NCI-H1048 (cell line): ENCODE measurements around the gene HFM1.
A peak's percentile ranks its signal among the peaks of the same experiment; 100 is the strongest.
"Not testable (repeated sequence)": the region's sequence is repeated elsewhere in the genome, so short reads cannot be mapped to it uniquely, and the experiment has no call there.

Experiments
- DNase-seq: peaks from one replicate; lab custom pipeline; 2025; lab: John Stamatoyannopoulos, UW

The HFM1 gene, protein sequence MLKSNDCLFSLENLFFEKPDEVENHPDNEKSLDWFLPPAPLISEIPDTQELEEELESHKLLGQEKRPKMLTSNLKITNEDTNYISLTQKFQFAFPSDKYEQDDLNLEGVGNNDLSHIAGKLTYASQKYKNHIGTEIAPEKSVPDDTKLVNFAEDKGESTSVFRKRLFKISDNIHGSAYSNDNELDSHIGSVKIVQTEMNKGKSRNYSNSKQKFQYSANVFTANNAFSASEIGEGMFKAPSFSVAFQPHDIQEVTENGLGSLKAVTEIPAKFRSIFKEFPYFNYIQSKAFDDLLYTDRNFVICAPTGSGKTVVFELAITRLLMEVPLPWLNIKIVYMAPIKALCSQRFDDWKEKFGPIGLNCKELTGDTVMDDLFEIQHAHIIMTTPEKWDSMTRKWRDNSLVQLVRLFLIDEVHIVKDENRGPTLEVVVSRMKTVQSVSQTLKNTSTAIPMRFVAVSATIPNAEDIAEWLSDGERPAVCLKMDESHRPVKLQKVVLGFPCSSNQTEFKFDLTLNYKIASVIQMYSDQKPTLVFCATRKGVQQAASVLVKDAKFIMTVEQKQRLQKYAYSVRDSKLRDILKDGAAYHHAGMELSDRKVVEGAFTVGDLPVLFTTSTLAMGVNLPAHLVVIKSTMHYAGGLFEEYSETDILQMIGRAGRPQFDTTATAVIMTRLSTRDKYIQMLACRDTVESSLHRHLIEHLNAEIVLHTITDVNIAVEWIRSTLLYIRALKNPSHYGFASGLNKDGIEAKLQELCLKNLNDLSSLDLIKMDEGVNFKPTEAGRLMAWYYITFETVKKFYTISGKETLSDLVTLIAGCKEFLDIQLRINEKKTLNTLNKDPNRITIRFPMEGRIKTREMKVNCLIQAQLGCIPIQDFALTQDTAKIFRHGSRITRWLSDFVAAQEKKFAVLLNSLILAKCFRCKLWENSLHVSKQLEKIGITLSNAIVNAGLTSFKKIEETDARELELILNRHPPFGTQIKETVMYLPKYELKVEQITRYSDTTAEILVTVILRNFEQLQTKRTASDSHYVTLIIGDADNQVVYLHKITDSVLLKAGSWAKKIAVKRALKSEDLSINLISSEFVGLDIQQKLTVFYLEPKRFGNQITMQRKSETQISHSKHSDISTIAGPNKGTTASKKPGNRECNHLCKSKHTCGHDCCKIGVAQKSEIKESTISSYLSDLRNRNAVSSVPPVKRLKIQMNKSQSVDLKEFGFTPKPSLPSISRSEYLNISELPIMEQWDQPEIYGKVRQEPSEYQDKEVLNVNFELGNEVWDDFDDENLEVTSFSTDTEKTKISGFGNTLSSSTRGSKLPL (N-terminal part only)

DNA sequence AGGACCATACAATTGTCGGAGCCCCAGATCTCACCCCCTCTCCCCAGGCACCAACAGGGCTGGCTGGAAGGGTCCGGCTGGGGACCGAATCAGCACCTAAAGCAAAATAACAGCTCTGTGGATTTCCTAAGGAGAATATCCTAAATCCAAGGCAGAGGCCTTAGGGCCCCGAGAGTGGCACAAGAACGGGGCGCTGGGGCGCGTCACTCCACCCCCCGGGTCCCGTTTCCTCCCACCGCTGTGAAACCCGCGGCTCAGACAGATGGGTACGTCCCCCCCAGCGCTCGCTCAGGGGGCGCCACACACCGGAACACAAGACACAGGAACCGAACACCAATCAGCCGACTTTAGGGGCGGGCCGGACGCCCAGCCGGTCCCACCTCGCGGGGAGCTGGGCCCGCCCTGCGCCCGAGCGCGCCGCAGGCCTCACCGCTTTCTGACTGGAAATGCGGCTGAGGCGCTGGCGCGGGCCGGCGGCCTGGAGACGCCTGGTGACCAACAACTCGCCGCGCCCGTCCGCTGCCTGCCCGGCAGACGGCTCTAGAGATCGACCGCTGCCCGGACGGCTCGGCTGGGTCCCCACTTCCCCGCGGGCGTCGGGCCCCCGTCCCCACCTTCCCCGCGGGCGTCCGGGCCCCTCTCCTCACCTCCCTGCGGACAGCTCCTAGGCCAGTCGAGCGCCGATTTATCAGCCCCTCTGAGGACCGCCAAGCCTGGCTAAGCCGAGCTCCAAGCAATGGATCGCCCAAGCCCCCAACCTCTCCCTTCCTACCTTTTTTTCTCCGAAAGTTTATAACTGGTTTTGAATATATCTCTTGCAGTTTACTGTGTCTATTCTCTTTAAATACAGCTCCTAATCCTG is at the start of gene HFM1:
Gene HFM1 (minus strand): TSS at position 687 of the 862 bp plus-strand sequence. CDS start 3,755 bp downstream, outside the sequence.
- DNase-seq, result no peak

DNA sequence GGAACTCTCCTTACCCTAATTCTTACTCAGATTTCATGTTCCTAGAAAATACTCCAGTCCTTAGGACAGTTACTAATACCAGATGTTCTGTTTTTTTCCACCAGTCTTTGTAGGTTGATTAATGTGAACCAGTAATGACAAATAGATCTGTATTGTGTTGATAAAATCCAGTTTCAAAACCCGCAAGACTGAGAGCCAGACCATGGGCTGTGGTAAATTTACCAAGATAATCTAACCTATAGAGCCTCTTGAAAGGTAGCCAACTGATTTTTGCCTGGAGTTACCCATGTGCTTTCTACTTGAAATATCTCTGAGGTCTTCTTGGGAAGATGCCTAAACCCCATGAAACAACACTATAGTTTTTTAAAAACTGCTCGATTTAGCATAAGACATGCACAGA is 49.5 kb upstream of the HFM1 start:
- no peak for DNase-seq

DNA sequence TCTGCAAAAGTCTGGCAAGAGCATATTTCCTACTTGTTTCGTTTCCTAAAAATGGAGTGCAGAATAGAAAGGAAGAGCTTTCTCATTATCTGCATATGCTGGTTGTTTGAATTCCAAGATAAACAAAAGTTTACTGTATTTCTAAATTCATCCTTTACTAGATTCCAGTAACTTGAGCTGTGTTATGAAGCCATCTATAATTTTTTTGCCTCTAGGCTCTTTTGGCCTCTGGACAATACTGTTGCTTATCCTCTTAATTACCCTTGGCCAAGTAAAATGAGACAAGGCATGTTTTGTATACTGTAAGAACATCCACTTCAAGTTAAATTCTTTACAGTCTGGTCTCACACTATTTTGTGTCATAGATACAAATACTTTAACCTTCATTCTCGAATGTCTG is 45.6 kb upstream of the HFM1 start:
- DNase-seq, result peak; percentile 76

DNA sequence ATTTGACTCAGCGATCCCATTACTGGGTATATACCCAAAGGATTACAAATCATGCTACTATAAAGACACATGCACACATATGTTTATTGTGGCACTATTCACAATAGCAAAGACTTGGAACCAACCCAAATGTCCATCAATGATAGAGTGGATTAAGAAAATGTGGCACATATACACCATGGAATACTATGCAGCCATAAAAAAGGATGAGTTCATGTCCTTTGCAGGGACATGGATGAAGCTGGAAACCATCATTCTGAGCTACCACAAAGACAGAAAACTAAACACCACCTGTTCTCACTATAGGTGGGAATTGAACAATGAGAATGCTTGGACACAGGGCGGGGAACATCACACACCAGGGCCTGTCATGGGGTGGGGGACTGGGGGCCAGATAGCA is 43.1 kb upstream of the HFM1 start:
- not testable (repeated sequence) for DNase-seq

DNA sequence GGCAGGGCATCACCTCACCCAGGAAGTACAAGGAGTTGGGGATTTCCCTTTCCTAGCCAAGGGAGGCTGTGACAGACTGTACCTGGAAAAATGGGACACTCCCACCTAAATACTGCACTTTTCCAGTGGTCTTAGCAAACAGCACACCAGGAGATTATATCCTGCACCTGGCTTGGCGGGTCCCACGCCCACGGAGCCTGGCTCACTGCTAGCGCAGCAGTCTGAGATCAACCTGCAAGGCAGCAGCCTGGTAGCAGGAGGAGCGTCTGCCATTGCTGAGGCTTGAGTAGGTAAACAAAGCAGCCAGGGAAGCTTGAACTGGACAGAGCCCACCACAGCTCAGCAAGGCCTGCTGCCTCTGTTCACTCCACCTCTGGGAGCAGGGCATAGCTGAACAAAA is 37.3 kb upstream of the HFM1 start:
- not testable (repeated sequence) for DNase-seq

DNA sequence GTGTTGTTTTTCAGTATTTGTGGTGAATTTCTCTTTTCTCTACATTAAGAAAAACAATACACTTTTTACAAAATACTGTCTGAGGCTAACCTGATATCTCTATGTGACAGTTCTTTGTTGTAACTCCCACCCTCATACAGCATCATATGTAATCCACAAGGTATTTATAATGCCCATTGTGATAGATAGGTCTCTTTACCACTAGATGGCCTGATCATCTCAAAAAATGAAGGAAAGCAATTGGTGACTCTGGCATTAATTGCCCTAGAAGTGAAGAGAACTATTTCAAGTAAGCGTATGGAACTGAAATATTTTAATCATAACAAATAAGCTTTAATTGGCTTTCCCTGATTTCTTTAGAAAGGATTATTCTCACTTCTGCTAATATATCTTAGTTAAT is 36.2 kb upstream of the HFM1 start:
- no peak for DNase-seq

DNA sequence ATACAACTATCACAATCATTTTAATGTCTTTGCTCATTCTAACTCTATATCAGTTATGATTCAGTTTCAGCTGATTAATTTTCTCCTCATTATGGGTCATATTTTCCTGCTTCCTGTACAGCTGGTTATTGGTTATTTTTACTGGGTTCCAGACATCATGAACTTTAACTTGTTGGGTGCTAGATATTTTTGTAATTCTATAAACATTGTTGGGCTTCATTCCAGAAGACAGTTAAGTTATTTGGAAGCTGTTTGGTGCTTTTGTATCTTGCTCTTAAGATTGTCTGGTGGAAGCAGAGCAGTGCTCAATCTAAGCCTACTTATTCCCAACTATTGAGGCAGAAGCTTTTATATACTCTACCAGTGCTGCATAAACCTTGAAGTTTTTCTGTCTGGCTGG is 34.4 kb upstream of the HFM1 start:
- no peak for DNase-seq

DNA sequence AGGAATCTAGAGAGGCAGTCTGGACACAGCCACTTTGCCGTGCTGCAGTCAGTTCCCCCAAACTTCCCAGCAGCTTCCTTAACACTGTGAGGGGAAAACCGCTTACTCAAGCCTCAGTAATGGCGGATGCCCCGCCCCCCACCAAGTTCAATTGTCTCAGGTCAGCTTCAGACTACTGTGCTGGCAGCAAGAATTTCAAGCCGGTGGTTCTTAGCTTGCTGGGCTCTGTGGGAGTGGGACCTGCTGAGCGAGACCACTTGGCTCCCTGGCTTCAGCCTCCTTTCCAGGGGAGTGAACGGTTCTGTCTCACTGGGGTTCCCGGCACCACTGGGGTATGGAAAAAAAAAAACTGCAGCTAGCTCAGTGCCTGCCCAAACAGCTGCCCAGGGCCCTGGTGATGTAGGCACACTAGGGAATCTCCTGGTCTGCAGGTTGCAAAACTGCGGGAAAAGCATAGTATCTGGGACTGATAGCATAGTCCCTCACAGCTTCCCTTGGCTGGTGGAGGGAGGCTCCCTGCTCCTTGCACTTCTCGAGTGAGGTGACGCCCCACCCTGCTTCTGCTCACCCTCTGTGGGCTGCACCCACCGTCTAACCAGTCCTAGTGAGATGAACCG is 23.7 kb upstream of the HFM1 start:
- no peak for DNase-seq

DNA sequence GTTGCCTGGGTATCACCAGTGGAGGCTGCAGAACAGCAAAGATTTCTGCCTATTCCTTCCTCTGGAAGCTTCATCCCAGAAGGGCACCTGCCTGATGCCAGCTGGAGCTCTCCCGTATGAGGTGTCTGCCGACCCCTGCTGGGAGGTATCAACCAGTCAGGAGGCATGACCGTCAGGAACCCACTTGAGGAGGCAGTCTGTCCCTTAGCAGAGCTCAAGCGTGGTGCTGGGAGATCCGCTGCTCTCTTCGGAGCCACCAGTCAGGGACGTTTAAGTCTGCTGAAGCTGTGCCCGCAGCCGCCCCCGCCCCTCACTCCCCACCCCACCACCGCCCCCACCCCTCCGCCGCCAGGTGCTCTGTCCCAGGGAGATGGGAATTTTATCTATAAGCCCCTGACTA is 23.1 kb upstream of the HFM1 start:
- no peak for DNase-seq

DNA sequence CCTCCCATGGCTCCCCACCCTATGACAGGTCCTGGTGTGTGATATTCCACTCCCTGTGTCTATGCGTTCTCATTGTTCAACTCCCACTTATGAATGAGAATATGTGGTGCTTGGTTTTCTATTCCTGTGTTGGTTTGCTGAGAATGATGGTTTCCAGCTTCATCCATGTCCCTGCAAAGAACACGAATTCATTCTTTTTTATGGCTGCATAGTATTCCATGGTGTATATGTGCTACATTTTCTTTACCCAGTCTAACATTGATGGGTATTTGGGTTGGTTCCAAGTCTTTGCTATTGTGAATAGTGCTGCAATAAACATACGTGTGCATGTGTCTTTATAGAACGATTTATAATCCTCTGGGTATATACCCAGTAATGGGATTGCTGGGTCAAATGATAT is 17.9 kb upstream of the HFM1 start:
- DNase-seq, result not testable (repeated sequence)

DNA sequence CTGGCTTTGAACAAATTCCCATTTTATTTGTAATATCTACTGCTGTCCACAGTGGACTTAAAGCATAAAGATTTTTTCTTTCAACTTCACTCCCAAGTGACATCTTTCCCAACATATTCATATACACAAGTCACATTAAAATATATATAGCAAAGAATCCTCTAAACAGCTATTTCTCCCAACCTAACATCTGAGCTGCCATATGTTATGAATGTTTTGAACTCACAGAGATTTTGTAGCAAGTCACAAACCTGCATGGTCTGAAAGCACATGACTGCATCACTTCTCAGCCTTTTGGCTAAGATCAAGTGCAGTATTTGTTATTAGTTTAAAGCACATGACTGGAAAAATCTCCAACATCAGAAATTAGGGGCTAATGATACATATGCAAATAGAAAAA is 7.7 kb upstream of the HFM1 start:
- DNase-seq, result no peak

DNA sequence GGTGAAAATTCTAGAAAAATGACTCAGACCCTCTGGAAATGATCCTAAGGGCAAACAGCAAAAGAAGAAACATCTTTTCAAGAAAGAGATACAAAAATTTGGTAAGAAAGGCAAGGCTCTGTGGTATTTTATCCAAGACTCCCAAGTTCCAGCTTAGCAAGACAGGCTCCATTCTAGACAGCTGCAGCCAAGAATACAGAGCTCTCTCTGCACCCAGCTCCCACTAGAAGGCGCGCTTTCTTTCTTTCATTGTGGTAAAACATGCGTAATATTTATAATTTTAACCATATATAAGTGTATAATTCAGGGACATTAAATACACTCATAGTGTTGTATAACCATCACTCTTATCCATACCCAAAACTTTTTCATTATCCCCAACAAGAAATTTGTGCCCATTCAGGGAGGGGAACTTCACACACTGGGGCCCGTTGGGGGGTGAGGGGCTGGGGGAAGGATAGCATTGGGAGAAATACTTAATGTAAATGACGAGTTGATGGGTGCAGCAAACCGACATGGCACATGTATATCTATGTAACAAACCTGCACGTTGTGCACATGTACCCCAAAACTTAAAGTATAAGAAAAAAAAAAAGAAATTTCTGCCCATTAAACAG is 2.2 kb upstream of the HFM1 start:
- no peak for DNase-seq

DNA sequence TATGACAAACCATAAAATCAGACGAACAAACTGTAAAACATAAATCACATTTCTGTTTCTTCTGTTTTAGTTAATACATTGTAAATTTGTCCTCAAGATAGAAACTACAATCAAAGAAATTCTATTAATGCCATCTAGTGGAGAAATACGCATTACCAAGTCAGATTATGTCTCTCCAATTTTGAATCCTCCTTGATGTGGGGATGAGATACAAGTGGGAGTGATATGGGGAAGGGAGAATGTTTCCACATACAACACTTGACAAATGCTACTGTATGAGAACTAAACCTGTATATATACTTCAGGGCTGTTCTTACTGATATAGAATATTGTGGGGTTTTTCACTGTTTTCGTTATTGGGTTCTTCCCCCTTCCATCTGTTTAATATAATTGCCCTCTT is 2.6 kb downstream of the HFM1 start:
- no peak for DNase-seq

DNA sequence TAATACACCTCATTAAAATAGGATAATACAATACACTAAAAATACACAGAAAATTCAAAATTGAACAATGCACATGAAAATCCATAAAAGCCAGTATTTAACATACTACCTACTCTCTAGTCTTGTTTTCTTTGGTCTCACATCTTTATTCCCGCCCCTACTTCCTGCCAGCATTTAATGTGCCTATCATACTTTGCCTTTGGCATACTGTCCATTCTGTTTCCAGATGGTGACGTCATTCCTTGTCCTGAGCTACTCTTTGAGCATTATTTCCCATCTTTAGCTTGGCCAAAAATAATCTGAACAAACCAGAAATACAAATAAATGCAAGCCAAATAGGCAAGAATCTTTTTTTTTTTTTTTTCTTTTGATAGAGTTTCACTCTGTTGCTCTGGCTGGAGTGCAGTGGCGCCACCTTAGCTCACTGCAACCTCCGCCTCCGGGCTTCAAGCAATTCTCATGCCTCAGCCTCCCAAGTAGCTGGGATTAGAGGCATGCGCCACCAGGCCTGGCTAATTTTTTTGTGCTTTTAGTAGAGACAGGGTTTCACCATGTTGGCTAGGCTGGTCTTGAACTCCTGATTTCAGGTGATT is 4.4 kb downstream of the HFM1 start:
- DNase-seq, result no peak

DNA sequence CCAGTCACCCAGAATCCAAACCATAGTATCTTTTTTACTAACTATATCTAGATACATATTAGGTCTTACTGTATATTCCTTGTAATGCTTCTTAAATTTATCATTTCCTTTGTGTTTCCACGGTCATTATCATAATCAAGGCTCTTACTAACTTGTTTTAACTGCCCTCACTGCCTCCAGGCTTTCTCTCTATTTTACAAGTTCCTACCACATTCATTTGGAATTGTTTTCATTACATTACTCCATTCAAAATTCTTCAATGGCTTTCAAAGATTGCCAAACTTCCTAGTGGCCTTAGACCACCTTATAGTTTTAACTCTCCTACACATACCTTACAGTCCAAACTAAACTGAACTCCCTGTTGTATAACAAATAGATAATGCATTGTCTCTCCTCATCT is 6.3 kb downstream of the HFM1 start:
- no peak for DNase-seq

DNA sequence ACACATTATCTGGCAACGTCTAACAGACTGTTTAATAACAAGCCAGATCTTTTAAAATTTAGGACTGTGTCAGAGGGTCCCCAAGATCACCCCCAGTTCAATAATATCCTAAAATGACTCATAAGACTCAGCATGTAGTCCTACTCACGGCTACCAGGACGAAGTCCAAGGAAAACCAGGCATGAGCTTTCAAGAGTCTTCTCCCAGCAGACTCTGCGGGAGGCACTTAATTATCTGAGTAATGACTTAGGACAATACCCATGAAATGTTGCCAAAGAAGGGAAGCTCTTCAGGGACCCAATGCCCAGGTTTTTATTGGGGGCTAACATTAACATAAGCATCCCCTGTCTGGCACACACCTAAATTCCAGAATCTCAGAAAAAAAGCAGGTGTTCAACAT is 7.0 kb downstream of the HFM1 start:
- no peak for DNase-seq

DNA sequence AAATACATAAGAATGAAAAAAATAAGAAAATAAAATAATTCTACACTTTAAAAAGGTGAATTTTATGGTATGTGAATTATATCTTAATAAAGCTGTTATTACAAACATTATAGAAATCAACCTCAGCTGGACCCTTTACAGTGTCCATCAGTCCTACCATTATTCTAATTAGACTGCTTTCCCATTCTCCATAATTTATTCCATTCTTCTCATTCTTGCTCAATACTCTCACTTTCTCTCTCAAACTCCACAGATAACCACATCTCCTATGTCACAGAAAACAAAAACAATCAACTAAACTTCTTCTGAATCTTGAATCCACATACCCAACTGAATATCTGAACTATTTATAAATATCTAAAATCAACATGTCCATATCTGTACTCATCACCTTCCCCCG is 11.6 kb downstream of the HFM1 start:
- DNase-seq, result no peak

DNA sequence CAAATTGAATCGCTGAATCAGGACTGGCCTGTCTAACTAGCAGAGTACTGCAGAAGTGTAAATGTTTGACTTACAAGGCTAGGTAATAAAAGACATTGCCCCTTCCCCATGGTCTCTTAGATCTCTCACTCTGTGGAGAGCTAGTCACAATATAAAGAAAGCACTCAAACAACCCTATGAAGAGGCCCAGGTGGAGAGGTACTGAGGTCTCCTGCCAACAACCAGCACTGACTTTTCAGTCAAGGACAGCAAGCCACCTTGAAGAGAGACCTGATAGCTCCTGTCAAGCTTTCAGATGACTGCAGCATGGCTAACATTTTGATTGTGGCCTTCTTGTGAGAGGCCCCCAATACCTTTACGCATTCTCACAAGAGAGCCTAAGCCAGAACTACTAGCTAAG is 18.5 kb downstream of the HFM1 start:
- DNase-seq, result no peak

DNA sequence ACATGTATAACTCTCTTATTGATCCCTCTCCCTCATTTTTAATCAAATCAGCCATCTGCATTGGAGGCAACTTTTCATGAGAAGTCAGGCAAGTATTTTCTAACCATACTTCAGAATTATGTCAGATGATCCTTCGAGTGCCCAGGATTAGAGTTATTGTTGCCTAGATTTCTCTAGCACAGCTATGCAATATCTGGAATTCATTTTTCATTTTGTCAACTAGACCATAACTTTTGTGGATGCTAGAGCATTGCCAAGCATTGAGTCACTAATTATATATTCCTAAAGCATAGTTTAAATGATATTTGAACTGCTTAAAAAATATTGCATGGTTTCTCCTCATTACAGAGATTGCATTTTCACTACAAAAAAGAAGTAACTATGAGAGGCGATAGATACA is 21.2 kb downstream of the HFM1 start:
- DNase-seq, result no peak

DNA sequence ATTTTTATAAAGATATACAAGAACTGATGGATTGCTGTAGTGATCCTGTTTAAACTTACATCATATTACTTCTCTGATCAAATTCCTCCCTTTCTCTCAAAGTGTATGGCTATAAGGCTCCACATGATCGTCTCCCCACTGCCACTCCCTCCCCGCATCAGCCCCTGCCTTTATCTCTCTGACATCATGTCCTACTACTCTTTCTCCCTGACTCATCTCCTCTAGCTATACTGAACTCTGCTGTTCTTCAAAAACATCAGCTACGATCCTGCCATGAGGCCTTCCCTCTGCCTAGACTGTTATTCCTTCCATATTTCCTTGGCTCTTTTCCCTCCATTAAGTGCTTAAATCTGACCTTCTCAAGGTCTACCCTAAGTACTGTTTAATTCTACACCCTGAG is 22.8 kb downstream of the HFM1 start:
- DNase-seq, result no peak
